ENCODE results near the gene KRTAP4-11.

GRCh38 chr17:41140360-41141131 lies 22.4 kb upstream of the KRTAP4-11 start, which contains the start of gene KRTAP4-6:
- no peak for TF ChIP-seq SIX5 (IDR thresholded peaks at IDR 0.05; ENCODE audit: low read depth, low read length)
- TF ChIP-seq CTCF (IDR thresholded peaks at IDR 0.05; ENCODE audit: control extremely low read depth in 1 of 3, insufficient read depth in 1 of 3, low read depth in 1 of 3, low read length in 3 of 3): no peak
- TF ChIP-seq GTF2F1 (IDR thresholded peaks at IDR 0.05; ENCODE audit: borderline replicate concordance, low read depth, low read length): no peak
- TF ChIP-seq MAFK (IDR thresholded peaks at IDR 0.05; ENCODE audit: low read depth, low read length): no peak
- TF ChIP-seq CREB1 (IDR thresholded peaks at IDR 0.05): no peak
- TF ChIP-seq FOSL1 (IDR thresholded peaks at IDR 0.05; ENCODE audit: insufficient read depth, low read depth, low read length): no peak
- TF ChIP-seq EZH2 (IDR thresholded peaks at IDR 0.05; ENCODE audit: low read depth, low read length, severe bottlenecking): no peak
- TF ChIP-seq ASH2L (IDR thresholded peaks at IDR 0.05; ENCODE audit: low read length): no peak
- TF ChIP-seq RFX5 (IDR thresholded peaks at IDR 0.05; ENCODE audit: borderline replicate concordance, low read depth, low read length): no peak
